NCI-H1694 treated with DMSO at 0.1 percent for 48 hours (cell line): ENCODE data around the gene LBH.

Experiments used
- DNase-seq: peaks from one replicate; lab custom pipeline; 2025; lab: John Stamatoyannopoulos, UW

LBH gene

DNA sequence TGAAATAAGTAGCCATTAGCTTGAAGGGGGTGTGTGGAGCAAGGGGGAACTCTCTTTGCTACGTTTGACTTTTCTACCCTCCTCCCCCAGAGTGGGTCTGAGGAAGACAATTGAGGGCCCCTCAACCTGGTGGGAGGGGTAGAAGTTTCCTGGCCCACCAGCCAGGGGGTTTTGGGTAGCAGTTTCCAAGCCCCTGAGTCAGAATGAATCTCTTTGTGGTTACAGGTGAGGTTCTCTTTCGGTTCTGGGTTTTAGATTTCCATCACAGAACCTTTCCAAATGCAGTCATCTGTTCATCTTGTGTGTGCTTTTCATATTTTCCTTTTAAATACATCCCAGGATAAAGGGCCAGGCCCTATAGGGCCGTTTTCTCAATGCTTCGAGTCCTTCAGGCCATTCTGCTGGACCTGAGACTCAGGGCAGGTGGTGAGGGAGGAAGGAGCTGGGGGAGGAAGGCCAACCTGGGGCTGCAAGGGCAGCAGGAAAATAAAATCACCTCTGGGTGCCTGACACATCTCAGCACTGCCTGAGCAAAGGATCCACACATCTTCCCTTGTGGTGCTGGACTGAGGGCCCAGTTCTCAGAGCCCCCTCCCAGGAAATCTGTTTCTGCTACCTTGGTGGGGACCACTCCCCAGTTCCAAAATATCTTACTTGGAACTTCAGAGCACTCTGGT is 4.7 kb downstream of the LBH start:
- no peak for DNase-seq

DNA sequence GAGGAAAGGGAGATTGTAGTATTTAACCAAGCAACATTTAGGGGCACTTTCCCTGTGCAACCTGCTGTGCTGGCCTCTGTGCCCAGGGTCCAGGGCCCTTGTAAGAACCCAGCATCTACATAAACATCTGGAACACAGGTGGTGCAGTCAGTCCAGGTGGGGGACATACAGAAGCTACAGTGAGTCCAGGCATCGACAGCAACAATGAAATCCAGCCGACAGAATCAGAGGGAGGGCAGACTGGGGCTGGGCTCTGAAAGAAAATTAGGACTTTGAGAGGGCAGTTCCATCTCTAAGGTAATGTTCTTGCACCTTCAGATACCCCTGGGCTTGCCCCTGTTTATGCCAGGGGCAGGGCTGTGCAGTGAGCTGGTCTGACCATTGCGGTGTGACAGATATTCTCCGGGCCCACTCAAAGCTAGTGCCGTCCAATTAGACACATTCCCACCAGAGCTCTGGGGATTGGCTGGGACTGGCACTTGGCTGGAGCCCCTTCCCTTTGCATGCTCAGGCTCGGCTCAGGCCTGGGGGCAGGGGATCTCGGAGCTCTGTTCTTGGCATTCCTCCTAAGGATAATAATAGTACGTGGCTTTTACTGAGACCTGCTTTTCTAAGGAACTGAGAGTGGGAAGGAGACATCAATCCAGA is 5.4 kb downstream of the LBH start:
- no peak for DNase-seq

DNA sequence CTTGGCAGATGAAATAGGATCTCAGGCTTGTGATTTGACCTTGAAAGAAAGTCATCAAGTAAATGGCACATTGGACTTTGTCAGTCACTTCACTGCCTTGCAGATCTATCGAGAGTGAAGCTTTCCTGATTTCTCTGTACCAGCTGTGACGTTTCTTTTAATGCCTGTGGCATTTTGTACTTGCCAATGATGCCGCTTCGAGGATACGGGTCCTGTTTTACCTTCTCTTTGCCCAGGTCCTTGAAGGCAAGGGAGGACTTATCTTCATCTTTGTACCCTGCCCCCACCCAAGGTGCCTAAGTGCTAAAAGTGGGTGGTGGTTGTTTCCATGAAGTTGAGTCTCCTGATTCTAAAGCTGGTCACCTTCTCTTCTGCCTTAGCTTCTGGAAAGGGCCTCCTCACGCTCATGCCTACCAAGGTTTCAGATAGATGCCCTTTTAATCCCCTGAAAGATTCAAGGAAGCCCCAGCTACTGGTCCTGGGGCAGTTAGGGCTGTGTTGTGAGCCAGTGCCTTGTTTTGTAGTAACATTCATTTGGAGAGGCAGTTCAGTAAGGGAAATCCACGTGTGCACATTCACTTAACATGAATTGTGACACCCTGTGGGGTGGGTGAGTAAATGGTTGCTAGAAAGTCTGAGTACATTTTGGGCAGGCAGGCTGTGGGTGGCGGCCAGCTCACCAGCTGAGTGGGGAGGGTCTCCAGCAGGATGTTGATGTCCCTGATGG is 6.1 kb downstream of the LBH start:
- no peak for DNase-seq

DNA sequence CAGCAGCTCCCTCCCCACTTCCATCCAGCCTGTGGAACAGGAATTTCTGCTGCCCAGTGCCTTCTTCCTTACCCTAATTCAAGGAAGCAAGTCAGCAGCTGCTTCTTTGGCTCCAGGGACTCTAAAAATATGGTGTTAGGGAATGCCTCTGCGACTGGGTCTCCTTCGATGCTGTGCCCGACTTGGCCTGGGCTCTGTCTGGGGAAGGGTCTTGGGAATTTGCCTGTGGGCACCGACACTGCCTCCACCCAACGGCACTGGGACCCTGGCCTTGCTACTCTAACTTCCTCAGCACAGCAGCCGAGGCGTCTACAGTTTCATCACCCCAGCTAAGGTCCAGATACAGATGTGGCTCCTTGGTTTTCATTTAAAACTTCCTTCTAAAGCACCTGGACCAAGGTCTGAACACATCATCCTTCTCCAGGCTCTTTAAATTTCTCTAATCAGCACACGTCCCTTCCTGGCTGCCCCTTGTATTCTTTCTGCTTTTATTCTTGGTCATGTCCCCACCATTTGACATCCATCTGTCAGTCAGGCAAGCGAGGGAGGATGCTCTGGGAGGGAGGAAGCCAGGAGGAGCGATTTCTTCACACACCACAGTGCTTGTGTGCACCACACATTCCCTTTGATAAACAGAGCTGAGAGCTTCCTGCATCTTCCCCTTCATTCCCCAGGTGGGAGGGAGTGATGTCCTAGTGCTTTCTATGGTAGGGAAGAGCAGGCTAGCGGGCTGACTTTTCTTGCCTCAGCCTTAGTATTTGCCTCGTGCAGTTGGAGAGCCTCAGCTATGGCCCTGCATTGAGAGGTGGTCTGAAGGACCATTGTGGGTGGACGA is 6.8 kb downstream of the LBH start:
- DNase-seq: no peak

DNA sequence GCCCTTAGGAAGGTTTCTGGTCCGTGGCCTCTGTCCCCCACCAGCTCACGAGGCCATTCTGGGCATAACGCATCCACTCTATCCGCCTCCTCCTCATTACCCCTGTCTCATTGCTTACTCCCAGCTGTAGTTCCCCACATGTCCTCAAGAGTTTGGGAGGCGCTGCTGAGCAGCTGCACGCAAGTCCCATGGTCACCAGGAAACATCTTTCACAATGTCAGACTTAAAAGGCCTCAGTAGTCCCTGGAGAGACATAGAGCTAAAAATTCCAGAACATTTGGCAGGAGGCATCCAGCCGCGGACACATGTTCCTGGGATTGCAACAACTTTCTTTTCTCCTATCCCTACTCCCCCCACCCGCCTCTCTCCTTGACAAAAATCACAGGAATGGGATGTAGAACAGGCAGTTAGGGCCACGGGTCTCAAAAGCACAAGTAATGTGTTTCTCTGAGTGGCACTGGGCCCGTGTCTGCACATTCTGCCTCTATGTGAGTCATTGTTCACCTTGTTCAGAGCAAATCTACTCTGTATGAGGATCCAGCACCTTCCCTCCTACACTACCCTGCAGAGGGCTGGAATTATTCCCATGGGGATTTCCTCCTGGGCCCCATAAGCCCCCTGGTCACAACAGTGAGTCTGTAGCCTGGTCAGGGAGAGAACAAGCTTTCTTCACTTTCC is 8.1 kb downstream of the LBH start:
- DNase-seq: peak; percentile 19

DNA sequence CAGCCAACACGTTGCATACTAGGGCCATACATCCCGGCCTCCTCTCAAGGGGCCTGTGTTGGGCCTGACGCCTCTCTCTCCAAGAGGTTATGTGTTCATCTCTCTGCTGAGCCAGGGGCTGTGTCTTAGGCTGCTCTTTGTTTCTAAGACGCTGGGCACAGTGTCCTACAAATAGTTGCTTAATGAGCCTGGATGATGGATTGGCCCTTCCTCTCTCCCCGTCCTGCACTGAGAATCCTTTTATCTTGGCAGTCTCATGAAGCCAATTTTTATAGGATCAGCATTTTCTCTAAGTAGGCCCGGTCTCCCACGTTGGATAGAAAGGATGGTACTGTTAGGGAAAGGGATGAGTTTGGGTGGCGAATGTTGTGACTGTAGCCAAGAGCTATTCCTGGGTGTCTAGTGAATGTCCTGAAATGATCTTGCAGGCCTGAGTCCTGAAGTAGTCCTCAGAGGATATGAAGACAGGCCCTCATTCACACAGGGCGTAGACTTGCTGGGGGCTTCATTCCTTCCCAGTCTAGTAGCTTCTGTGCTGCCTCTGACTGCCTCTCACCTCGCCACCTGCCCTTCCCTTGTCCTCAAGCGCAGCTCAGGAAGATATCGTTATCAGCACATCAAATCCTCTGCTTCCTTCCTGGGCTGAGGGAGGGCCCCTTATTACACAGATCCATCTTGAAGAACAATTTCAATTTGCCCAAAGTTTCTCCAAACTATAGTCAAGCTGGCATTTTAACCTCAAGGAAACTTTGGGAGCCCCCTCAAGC is 8.8 kb downstream of the LBH start:
- DNase-seq: no peak

DNA sequence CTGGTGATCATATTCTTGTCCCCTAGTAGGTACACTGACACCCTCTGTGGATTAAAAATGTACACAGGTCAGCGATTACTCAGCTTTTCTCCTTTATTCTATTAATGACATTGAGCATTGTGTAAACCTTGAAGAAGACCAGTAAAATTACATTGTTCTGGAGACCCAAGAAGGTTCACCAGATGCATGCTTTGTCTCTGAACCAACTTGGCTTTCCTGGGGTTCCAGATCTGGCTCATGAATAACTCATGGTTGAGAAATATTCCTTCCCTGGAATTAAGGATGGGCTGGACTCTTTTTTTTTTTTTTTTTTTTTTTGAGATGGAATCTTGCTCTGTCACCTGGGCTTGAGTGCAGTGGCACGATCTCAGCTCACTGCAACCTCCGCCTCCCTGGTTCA is 11.9 kb downstream of the LBH start:
- no peak for DNase-seq

DNA sequence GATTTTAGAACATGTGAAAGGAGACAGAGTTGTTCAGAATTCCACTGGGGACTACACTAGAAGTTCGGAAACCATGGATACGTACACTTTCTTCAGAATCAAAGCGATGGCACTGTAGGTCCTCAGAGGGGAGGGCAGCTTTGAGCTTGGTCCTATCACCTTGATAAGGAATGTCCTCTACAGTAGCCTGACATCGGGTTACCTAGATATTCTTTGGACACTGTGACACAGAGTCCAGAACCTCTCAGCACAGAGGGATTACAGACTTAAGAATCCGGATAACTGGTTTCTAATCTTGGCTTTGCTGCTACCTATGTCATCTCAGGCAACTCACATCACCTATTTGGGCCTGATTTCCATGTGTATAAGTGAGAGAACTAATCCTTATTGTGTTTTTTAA is 14.0 kb downstream of the LBH start:
- DNase-seq: no peak

DNA sequence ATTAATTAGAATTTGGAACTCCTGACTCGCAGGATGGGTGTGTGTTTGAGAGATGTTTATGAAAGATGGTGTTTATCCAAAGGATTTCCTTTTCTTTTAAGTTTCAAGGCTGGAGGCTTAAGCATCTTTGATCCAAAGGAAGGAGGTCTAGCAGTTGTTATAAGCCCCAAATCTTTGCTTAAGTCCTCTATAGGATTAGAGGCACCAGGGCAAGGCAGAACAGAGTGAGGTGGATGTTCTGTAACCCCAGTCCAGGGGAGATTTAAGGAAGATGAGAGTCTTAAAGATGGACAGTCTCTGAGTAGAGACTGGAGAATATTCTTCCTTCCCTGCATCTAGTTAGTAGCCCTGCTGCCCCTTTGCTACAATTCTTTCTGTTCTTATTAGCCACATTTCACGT is 17.5 kb downstream of the LBH start:
- DNase-seq: no peak

DNA sequence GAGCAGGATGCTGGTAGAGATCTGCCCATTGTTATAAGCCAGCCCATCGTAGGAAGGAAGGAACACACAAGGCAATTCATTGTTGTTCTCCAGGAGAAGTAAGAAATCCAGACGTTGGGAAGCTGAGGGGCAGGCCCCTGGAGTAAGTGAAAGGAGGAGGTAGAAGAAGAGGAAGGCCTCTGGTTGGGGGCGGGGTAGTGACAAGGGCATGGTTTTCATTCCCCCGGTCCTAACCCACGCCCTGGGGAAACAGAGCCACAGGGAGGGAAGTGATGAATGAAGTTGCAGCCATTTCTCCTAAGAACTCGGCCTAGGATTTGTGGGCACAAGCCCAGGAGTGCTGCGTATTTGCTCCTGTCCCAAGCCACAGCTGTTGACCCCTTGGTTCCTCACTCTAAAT is 18.0 kb downstream of the LBH start:
- DNase-seq: no peak

DNA sequence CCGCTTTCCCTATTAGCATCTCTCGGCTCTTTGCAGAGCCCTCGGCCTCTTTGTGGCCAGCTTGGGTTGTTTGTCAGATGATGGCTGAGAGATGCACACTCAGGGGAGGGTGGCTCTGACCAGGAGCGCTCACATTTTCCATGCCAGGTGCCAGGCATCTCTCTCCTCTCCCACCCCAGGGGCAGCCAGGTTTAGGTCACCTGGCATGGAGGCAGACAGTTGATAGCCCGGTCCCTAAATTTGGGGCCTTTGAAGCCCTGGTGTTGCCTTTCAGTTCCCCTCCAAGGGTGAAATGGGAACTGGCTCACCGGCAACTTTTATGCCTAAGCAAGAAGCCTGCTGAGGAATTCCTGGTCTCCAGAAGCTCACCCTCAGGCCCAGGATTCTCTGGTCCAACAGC is 19.1 kb downstream of the LBH start:
- DNase-seq: no peak

DNA sequence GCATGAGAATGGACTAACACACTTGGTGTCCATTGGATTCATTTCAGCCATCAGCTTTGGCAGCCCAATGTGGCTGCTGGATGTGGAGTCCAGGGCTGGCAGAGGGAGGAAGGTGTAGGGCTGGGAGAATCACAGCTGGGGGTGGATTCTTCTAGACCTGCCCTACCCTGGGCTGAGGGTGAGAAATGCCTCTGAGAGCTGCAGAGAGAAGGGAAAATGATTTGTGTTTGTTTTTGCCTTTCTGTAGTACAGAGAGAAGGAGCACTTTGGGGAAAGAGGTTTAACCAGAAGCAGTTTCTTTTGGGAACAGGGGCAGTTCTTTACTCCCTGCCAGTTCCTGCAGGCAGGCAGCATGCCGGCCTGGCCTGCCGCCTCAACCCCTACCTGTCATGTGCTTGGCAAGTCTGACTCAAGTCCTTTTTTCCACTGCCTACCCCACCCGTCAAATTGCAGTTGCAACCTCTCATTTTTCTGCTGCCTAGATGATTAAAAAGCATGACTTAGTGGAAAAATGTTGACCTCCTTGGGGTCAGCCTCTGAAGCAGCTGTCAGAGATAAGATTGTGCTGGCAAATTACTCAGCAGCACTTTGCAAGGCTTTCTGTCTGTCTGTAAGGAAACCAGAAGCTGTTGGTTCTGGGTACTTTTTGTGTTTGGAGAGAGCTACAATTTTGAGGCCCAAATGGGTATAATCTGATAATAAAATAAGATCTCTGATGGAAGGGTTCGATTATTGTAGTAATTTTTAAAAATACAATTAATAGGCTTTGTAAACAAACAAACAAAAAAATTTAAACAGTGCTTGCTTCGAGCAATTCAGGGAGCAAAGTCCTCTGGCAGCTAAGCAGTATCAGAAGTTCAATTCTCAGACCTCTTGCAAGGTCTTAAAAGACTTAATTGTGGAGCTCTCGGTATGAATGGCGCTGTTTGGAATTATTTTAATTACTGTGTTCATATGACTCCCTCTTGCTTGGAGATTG is 21.7 kb downstream of the LBH start:
- no peak for DNase-seq

DNA sequence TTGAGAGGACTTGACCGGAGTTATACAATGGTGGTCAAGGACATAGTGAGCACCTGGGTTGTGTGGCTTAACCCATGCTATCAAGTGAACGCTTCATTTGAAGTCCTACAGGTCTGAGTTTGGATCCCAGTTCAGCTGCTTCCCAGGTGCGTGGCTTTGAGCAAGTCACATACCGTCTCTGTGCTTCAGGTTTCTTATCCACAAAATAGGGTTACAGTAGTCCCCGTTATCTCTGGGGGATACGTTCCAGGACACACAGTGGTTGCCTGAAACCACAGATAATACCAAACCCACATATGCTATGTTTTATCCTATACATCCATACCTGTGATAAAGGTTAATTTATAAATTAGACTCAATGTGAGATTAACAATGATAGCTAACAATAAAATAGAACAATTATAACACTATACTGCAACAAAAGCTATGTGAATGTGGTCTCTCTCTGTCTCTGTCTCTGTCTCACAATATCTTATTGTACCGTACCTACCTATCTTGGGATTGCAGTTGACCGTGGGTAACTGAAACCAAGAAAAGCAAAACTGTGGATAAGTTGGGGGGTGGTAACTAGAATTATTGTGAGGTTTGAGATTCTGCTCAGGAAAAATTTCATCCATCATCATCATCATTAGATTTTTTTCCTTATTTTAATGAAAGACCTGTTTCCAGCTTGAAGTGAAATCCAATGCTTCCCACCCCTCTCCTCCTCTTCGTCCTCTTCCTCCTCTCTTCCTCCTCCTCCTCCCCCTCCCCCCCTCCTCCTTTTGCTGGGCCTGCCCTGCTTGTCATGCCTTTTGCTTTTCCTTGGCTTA is 22.7 kb downstream of the LBH start:
- no peak for DNase-seq

DNA sequence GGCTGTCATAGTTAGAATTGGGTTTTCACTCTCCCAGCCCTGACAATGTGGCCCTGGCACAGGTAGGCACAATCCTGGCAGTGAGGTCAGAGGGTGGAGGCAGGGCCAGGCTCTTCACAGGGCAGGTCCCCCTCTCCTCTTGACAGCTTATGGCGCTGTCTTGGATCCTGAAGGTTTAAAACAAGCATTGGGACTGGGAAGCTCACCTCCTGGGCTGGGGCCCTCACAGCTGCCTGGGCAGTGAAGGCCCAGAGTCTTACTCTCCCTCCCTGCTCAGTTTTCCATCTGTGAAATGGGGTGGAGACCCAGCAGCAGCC is 23.3 kb downstream of the LBH start:
- DNase-seq: no peak

DNA sequence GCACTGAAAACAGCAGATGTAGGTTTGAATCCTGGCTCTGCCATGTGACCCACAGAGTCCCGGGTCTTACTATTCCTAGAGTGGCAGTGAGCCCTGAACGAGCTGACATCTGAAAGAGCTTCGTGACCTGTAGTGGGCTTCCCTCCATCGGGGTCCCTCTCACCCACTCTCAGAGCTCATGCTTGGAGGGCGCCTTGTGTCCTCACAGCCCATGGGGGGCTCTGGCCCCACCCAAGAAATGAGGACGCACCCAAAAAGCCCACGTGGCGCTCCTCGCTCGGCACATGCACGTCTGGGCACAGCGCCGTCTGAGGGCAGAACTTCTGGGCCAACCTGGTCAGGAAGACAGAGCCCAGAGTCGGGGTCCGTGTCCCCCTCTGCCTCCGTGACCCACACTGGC is 23.7 kb downstream of the LBH start:
- no peak for DNase-seq

DNA sequence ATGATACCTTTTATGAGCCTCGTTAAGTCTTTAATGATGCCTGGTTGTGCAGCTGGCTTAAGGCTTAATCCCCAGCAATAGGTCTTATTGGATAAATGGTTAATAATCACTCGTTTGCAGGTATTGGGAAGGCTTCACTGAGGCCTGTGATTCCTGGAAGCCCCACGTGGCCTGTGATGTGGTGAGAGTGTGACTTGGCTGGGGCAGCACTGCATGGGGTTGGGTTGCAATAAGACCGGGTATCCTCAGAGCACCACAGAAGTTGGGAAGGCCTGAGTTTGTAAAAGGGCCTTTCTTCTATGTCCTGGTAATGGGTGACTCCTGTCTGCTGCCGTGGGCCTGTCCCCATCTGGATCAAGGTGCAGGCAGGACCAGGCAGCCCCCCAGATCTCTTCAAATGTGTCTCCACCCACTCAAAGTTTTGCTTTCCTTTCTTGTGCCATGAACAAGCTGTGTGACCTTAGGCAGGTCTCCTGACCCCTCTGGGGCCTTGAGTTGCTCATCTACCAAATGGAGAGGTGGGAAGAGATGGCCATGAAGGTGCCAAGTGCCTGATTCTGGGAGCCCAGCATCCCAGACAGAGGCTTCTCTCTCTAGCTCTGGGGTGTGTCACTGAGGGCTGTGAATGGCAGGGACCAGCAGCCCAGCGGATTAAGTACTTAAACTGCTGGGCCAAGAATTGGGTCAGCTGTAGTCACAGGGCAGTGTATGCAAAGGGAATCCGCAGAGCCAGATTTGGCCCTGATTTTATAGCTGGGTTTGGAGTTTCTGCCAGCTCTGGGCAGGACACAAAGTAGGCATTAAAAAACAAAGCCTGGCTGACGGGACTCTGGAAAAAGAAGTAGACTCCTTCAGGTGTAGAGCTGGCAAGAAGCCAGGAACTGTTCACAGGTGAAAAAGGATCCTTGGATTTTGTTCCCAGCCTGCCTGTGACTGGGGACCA is 24.4 kb downstream of the LBH start:
- no peak for DNase-seq

DNA sequence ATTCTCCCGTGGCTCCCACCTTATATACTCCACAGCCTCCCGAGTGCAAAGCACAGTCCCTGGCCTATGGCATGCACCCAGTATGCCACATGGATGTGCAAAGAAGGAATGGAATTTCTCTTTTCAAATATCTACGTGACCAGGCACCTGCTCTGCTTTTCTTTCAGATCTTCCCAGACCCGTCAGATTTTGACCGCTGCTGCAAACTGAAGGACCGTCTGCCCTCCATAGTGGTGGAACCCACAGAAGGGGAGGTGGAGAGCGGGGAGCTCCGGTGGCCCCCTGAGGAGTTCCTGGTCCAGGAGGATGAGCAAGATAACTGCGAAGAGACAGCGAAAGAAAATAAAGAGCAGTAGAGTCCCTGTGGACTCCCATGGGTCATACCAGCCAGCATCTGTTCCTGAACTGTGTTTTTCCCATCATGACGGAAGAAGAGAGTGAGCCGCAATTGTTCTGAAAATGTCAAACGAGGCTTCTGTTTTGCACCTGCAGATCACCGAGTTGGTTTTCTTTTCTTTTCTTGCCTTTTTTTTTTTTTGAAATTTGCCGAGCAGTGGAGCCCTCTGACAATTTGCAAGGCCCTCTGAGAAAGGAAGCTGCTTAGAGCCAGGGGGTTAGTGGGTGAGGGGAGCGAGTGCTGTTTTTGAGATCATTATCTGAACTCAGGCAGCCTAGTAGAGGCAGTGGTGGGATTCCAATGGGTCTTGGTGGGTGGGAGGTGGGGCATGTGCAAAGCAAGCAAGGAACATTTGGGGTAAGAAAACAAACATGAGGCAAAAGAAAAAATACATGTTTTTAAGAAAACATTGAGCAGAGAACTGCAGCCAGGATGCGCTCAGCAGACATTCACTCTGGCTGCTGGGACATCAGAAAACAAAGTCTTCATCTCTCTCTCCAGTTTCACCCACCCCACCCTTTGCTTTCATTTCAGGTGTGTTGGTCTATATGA is 26.2 kb downstream of the LBH start:
- no peak for DNase-seq
